Gastroesophageal sphincter (tissue), 3 donors: ENCODE data around the gene UBR3.

Source experiments
- EP300 ChIP-seq: sonication (generic); formaldehyde crosslinking; IDR thresholded peaks from one replicate; pipeline ENCODE4 v1.6.1; 2017; ENCODE audit warnings: antibody characterized with exemption, mild to moderate bottlenecking
- POLR2A ChIP-seq, 2 donors: fragments of 450-650 bp; IDR thresholded peaks; one replicate each; pipeline ENCODE4 v1.6.1; 2017; ENCODE audit warnings: antibody characterized with exemption in 2 of 2, mild to moderate bottlenecking in 2 of 2, moderate library complexity in 1 of 2
- POLR2AphosphoS5 ChIP-seq: sonication (generic); formaldehyde crosslinking; IDR thresholded peaks from one replicate; pipeline ENCODE4 v1.6.1; 2017; ENCODE audit warnings: antibody characterized with exemption
- TF ChIP-seq, protein P1 (sequence below), 4 experiments: fragments of 200-600 bp in 2 of 4; fragments of 450-650 bp in 2 of 4; sonication (generic) in 1 of 4; IDR thresholded peaks; one replicate each; pipeline ENCODE4 v1.5.1; 2017 to 2019; ENCODE audit warnings: antibody characterized with exemption in 4 of 4, mild to moderate bottlenecking in 2 of 4, moderate library complexity in 2 of 4

DNA sequence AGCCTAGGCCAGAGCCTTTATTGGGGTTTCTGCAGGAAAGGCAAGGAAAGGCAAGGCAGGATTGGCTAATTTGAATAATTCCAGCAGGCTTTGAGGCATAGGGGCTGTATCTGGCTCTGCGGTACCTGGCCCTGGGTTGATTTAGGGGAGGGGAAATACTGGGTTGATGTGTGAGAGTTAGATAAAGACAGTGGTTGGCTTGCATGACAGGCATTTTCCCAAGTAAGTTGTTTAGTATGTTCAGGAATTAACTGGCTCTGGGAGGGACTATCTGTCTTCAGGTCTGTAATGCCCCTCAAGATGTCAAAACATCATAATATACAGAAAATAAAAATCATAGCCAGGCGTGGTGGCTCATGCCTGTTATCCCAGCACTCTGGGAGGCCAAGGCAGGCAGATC, 98.7 kb downstream of the UBR3 start:
- TF ChIP-seq POLR2A (IDR thresholded peaks at IDR 0.05) = no peak
- TF ChIP-seq, protein P1, sequence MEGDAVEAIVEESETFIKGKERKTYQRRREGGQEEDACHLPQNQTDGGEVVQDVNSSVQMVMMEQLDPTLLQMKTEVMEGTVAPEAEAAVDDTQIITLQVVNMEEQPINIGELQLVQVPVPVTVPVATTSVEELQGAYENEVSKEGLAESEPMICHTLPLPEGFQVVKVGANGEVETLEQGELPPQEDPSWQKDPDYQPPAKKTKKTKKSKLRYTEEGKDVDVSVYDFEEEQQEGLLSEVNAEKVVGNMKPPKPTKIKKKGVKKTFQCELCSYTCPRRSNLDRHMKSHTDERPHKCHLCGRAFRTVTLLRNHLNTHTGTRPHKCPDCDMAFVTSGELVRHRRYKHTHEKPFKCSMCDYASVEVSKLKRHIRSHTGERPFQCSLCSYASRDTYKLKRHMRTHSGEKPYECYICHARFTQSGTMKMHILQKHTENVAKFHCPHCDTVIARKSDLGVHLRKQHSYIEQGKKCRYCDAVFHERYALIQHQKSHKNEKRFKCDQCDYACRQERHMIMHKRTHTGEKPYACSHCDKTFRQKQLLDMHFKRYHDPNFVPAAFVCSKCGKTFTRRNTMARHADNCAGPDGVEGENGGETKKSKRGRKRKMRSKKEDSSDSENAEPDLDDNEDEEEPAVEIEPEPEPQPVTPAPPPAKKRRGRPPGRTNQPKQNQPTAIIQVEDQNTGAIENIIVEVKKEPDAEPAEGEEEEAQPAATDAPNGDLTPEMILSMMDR (IDR thresholded peaks at IDR 0.05) = no peak
- TF ChIP-seq POLR2AphosphoS5 = no peak
- TF ChIP-seq EP300 = no peak
